Astrocyte (in vitro differentiated cells and primary cell): ENCODE results near the gene SEMA3A. TPM values are rescaled to one million over a fixed set of nuclear protein-coding genes. Genes with fewer than 3 reads are reported as not detected.

ENCODE experiments used
- DNase-seq: peaks from one replicate; pipeline ENCODE4 v3.0.0-alpha.2; 2010; ENCODE audit warnings: low read depth
- FAIRE-seq: peaks from 2 replicates; lab custom pipeline; 2011; peaks lifted over from hg19 to GRCh38; lab: Jason Lieb, UNC
- H2AFZ ChIP-seq: 2 replicates; pipeline ENCODE4 v1.6.0; 2012; ENCODE audit warnings: low read depth, low read length, inconsistent platforms
- H3K27ac ChIP-seq: 2 replicates; pipeline ENCODE4 v1.5.1; 2011; ENCODE audit warnings: low read depth, low read length, inconsistent platforms
- H3K27me3 ChIP-seq: 2 replicates; pipeline ENCODE4 v1.6.0; 2011; ENCODE audit warnings: low read length, inconsistent platforms; ENCODE audit not compliant: insufficient read depth
- H3K36me3 ChIP-seq: 2 replicates; pipeline ENCODE4 v1.5.1; 2011; ENCODE audit warnings: low read length, inconsistent platforms; ENCODE audit not compliant: insufficient read depth
- H3K4me1 ChIP-seq: 2 replicates; pipeline ENCODE4 v1.5.1; 2011; ENCODE audit warnings: low read length, inconsistent platforms; ENCODE audit not compliant: insufficient read depth
- H3K4me2 ChIP-seq: 2 replicates; pipeline ENCODE4 v1.6.0; 2012; ENCODE audit warnings: low read length, inconsistent platforms
- H3K4me3 ChIP-seq: 2 replicates; pipeline ENCODE4 v1.5.1; 2011; ENCODE audit warnings: low read depth, mild to moderate bottlenecking, low read length, inconsistent platforms; ENCODE audit not compliant: insufficient read depth
- H3K79me2 ChIP-seq: 2 replicates; pipeline ENCODE4 v1.6.0; 2012; ENCODE audit warnings: mild to moderate bottlenecking, low read length, inconsistent platforms; ENCODE audit not compliant: insufficient read depth
- H3K9ac ChIP-seq: 2 replicates; pipeline ENCODE4 v1.6.0; 2012; ENCODE audit warnings: mild to moderate bottlenecking, low read length, inconsistent platforms
- H3K9me3 ChIP-seq: 2 replicates; pipeline ENCODE4 v1.5.1; 2012; ENCODE audit warnings: low read depth, mild to moderate bottlenecking, low read length, inconsistent platforms; ENCODE audit not compliant: insufficient read depth
- H4K20me1 ChIP-seq: 2 replicates; pipeline ENCODE4 v1.6.0; 2012; ENCODE audit warnings: low read length, inconsistent platforms; ENCODE audit not compliant: insufficient read depth
- H3K27ac Mint-ChIP-seq: one replicate; pipeline ENCODE4 v1.8.0; 2021; ENCODE audit warnings: mild to moderate bottlenecking, mixed read lengths; ENCODE audit not compliant: unreplicated experiment
- H3K27me3 Mint-ChIP-seq: one replicate; pipeline ENCODE4 v1.8.0; 2021; ENCODE audit warnings: low read depth, mixed read lengths; ENCODE audit not compliant: unreplicated experiment
- H3K36me3 Mint-ChIP-seq: one replicate; pipeline ENCODE4 v1.8.0; 2021; ENCODE audit warnings: low read depth, mixed read lengths; ENCODE audit not compliant: unreplicated experiment
- H3K4me1 Mint-ChIP-seq: one replicate; pipeline ENCODE4 v1.8.0; 2021; ENCODE audit warnings: low read depth, mixed read lengths; ENCODE audit not compliant: unreplicated experiment
- H3K4me3 Mint-ChIP-seq: one replicate; pipeline ENCODE4 v1.8.0; 2021; ENCODE audit warnings: mild to moderate bottlenecking, moderate library complexity, mixed read lengths; ENCODE audit not compliant: unreplicated experiment
- H3K9me3 Mint-ChIP-seq: one replicate; pipeline ENCODE4 v1.8.0; 2021; ENCODE audit warnings: mild to moderate bottlenecking, mixed read lengths; ENCODE audit not compliant: unreplicated experiment
- EZH2 ChIP-seq: IDR thresholded peaks from 2 replicates; pipeline ENCODE4 v1.6.1; 2012; ENCODE audit warnings: mild to moderate bottlenecking, low read length, inconsistent platforms; ENCODE audit not compliant: insufficient read depth
- total RNA-seq: library from RNA; stranded (reverse); gene quantifications from 2 replicates; pipeline ENCODE4 v1.2.1, GENCODE V29; 2021
- TF ChIP-seq, protein P1 (sequence below): IDR thresholded peaks from 2 replicates; pipeline ENCODE4 v1.5.1; 2011; ENCODE audit warnings: low read depth, mild to moderate bottlenecking, inconsistent platforms, low read length, moderate library complexity; ENCODE audit not compliant: insufficient read depth

SEMA3A gene
- total RNA-seq, 1 donor from 2014 or later = 31.3 TPM

DNA sequence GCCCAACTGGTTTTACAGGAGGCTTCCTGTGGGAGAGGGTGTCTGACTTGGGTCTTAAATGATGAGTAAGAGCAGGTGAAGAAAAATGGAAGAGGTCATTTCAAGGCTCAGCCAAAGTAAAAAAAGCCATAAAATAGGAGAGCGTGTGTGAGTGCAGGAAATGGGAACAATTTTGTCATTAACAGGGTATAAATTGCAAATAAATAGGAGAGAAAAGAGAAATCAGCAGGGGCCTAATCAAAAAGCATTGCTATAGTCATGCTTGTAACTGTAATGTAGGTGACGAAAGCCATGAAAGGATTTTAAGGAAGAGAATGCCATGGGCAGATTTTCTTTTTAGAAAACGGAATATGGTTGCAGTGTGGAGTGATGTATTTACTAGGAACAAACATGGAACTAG, 15.7 kb upstream of the SEMA3A start:
- no peak for FAIRE-seq

DNA sequence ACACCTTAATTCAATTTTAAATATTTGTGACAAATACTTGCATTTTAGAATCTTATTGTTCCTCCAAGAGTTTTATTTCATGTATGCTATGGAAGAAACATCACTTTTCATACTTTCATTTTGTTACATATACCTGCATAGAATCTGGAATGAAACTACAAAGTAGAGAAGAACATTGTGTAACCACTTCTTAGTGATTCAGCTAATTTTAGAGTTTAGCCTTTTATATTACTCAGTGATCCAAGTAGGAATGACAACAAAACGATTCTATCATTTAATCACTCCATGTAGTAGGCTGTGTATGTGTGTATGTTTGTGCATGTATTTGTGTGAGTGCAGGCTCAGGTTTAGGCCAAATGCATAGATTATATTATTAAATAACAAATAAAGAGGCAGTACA, 14.4 kb upstream of the SEMA3A start:
- Mint-ChIP-seq H3K27ac (no peak overlapping the region), H3K36me3 (no peaks in the 10 kb centered on the region), H3K27me3 (no peaks in the 10 kb centered on the region), H3K4me3 (no peak overlapping the region), H3K4me1 (peaks cover 13% of the 10 kb centered on the region), H3K9me3 (peaks cover 1% of the 10 kb centered on the region)
- no peak for DNase-seq
- FAIRE-seq = no peak
- Histone ChIP-seq H3K36me3 (no peaks in the 10 kb centered on the region), H3K27me3 (no peaks in the 10 kb centered on the region), H3K79me2 (no peaks in the 10 kb centered on the region), H3K4me2 (no peak overlapping the region), H4K20me1 (no peaks in the 10 kb centered on the region), H3K9me3 (no peaks in the 10 kb centered on the region), H3K4me1 (no peaks in the 10 kb centered on the region), H3K27ac (no peak overlapping the region), H2AFZ (no peak overlapping the region), H3K9ac (no peak overlapping the region), H3K4me3 (no peak overlapping the region)
- TF ChIP-seq, protein P1, sequence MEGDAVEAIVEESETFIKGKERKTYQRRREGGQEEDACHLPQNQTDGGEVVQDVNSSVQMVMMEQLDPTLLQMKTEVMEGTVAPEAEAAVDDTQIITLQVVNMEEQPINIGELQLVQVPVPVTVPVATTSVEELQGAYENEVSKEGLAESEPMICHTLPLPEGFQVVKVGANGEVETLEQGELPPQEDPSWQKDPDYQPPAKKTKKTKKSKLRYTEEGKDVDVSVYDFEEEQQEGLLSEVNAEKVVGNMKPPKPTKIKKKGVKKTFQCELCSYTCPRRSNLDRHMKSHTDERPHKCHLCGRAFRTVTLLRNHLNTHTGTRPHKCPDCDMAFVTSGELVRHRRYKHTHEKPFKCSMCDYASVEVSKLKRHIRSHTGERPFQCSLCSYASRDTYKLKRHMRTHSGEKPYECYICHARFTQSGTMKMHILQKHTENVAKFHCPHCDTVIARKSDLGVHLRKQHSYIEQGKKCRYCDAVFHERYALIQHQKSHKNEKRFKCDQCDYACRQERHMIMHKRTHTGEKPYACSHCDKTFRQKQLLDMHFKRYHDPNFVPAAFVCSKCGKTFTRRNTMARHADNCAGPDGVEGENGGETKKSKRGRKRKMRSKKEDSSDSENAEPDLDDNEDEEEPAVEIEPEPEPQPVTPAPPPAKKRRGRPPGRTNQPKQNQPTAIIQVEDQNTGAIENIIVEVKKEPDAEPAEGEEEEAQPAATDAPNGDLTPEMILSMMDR = no peak
- no peak for TF ChIP-seq EZH2

More for the DNA sequence above, 15.7 kb upstream of the SEMA3A start:
- H3K27me3 ChIP-seq = no peaks in the 10 kb centered on the region
- no peaks in the 10 kb centered on the region for H3K79me2 ChIP-seq
- H3K27me3 Mint-ChIP-seq = no peaks in the 10 kb centered on the region
- H3K36me3 Mint-ChIP-seq = no peaks in the 10 kb centered on the region
- no peak overlapping the region for H3K4me3 Mint-ChIP-seq
- no peaks in the 10 kb centered on the region for H3K9me3 ChIP-seq
- H2AFZ ChIP-seq = no peak overlapping the region
- H3K27ac ChIP-seq = no peak overlapping the region
- H3K36me3 ChIP-seq = no peaks in the 10 kb centered on the region
- H3K4me3 ChIP-seq = no peak overlapping the region
- no peaks in the 10 kb centered on the region for H3K4me1 ChIP-seq
- peaks cover 7% of the 10 kb centered on the region for H3K4me1 Mint-ChIP-seq
- H3K9me3 Mint-ChIP-seq = peaks cover 1% of the 10 kb centered on the region
- no peak for TF ChIP-seq EZH2
- TF ChIP-seq, protein P1 = no peak
- no peak overlapping the region for H3K9ac ChIP-seq
- no peak for DNase-seq
- H3K27ac Mint-ChIP-seq = no peak overlapping the region
- no peaks in the 10 kb centered on the region for H4K20me1 ChIP-seq
- no peak overlapping the region for H3K4me2 ChIP-seq

DNA sequence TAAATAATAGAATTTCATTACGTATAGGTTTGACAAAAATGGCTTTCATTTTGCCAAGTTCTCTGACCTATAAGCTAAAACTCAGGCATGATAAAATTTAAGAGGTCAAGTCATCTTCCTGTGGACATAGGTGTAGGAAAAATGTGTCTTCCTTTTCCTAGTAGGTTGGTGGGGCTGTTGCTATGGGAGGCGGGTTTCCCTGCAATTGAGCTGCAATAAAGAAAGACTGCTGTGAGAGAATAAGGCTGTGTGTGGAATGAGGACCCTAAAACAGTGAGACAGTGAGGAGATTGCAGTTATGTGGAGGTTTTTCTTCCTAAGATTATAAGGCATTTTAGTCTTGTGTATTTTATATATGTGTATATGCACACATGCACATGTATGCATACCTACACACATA, 13.0 kb upstream of the SEMA3A start:
- TF ChIP-seq, protein P1 = no peak
- no peak for TF ChIP-seq EZH2
- DNase-seq = no peak
- Histone ChIP-seq H3K79me2 (no peaks in the 10 kb centered on the region), H3K4me2 (no peak overlapping the region), H3K36me3 (no peaks in the 10 kb centered on the region), H3K27me3 (no peaks in the 10 kb centered on the region), H2AFZ (no peak overlapping the region), H4K20me1 (no peaks in the 10 kb centered on the region), H3K27ac (no peak overlapping the region), H3K4me1 (no peaks in the 10 kb centered on the region), H3K9me3 (no peaks in the 10 kb centered on the region), H3K9ac (no peak overlapping the region), H3K4me3 (no peak overlapping the region)
- H3K4me1 Mint-ChIP-seq = peaks cover 16% of the 10 kb centered on the region
- FAIRE-seq = no peak
- no peak overlapping the region for H3K4me3 Mint-ChIP-seq
- no peaks in the 10 kb centered on the region for H3K27me3 Mint-ChIP-seq
- no peak overlapping the region for H3K27ac Mint-ChIP-seq
- peaks cover 1% of the 10 kb centered on the region for H3K9me3 Mint-ChIP-seq
- H3K36me3 Mint-ChIP-seq = no peaks in the 10 kb centered on the region
